ENCODE measurements around the gene CTPS1.
A peak's percentile ranks its signal among the peaks of the same experiment; 100 is the strongest.

Gene CTPS1

GRCh38 chr1:40998668-40999067 lies 19.2 kb downstream of the CTPS1 start:
- no peak for DNase-seq (ENCODE audit: low read depth)

- DNase-seq (ENCODE audit: low read depth): no peak
These were observed 23.7 kb downstream of the CTPS1 start for GRCh38 chr1:41003127-41003639.

GRCh38 chr1:41003640-41004220 lies 24.2 kb downstream of the CTPS1 start:
- DNase-seq (ENCODE audit: low read depth): peak; percentile 83

GRCh38 chr1:41005876-41006275 lies 26.4 kb downstream of the CTPS1 start:
- DNase-seq (ENCODE audit: low read depth): no peak

- no peak for DNase-seq (ENCODE audit: low read depth)
These were observed 27.7 kb downstream of the CTPS1 start for GRCh38 chr1:41006942-41007865.

- DNase-seq (ENCODE audit: low read depth): no peak
These were observed 30.0 kb downstream of the CTPS1 start for GRCh38 chr1:41009466-41009865.

GRCh38 chr1:41010345-41010744 lies 30.8 kb downstream of the CTPS1 start:
- DNase-seq (ENCODE audit: low read depth): no peak

- DNase-seq (ENCODE audit: low read depth): no peak
These were observed 33.5 kb downstream of the CTPS1 start for GRCh38 chr1:41013024-41013423.

- no peak for DNase-seq (ENCODE audit: low read depth)
These were observed 34.3 kb downstream of the CTPS1 start for GRCh38 chr1:41013796-41014195.

- no peak for DNase-seq (ENCODE audit: low read depth)
These were observed 35.4 kb downstream of the CTPS1 start for GRCh38 chr1:41014871-41015270.

GRCh38 chr1:41015281-41015896 lies 35.9 kb downstream of the CTPS1 start:
- no peak for DNase-seq (ENCODE audit: low read depth)

- DNase-seq (ENCODE audit: low read depth): no peak
These were observed 36.5 kb downstream of the CTPS1 start for GRCh38 chr1:41015897-41016470.

- DNase-seq (ENCODE audit: low read depth): no peak
These were observed 37.9 kb downstream of the CTPS1 start for GRCh38 chr1:41017141-41018017.

GRCh38 chr1:41018018-41018410 lies 38.5 kb downstream of the CTPS1 start:
- DNase-seq (ENCODE audit: low read depth): no peak

GRCh38 chr1:41019353-41019745 lies 39.9 kb downstream of the CTPS1 start:
- DNase-seq (ENCODE audit: low read depth): no peak

- DNase-seq (ENCODE audit: low read depth): no peak
These were observed 40.6 kb downstream of the CTPS1 start for GRCh38 chr1:41020109-41020576.

GRCh38 chr1:41020654-41021053 lies 41.2 kb downstream of the CTPS1 start:
- DNase-seq (ENCODE audit: low read depth): no peak

- no peak for DNase-seq (ENCODE audit: low read depth)
These were observed 42.2 kb downstream of the CTPS1 start, which contains the start of gene SLFNL1 for GRCh38 chr1:41021526-41022308. TSS of gene SLFNL1 (minus strand) at chr1:41021725. CDS start at chr1:41020660, 1,065 bp downstream.

- DNase-seq (ENCODE audit: low read depth): no peak
These were observed 42.9 kb downstream of the CTPS1 start for GRCh38 chr1:41022424-41022823.

GRCh38 chr1:41023279-41023990 lies 43.9 kb downstream of the CTPS1 start:
- no peak for DNase-seq (ENCODE audit: low read depth)
